GM19455 (cell line): ENCODE data around the gene CISH.

ENCODE experiments used
- ATAC-seq: cut with Tn5 transposase; IDR thresholded peaks from one replicate; pipeline ENCODE4 v1.9.1; 2021; ENCODE audit not compliant: unreplicated experiment

The CISH gene

GRCh38 chr3:50572801-50573371, 38.7 kb downstream of the CISH start:
- no peak for ATAC-seq

DNA sequence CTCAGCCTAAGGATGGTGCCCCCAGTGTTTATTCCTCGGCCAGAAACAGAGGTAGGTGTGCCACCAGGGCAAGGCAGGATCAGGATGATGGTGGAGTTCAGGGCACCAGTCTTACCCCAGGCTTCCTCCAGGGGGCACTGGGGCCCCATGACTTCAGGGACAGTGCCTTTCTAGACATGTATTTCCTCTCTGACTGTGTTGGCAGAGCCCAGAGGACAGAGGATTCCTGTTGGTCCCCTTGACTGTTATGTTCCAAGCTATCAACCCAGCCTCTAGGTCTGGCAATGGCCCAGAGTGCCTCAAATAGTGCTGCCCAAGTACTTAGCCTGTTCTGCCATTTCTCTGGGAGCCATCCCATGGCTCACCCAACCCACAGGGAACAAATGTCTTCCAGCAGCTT, 39.4 kb downstream of the CISH start:
- ATAC-seq, result no peak

GRCh38 chr3:50571486-50571885, 40.1 kb downstream of the CISH start:
- ATAC-seq, result no peak

- ATAC-seq, result no peak
Measured at GRCh38 chr3:50570508-50571279, 40.9 kb downstream of the CISH start.

GRCh38 chr3:50568947-50569749, 42.4 kb downstream of the CISH start, which contains the start of gene HEMK1:
TSS of gene HEMK1 (plus strand) at chr3:50569522. CDS start at chr3:50571105, 1,583 bp downstream.
- peak; percentile 66 for ATAC-seq

DNA sequence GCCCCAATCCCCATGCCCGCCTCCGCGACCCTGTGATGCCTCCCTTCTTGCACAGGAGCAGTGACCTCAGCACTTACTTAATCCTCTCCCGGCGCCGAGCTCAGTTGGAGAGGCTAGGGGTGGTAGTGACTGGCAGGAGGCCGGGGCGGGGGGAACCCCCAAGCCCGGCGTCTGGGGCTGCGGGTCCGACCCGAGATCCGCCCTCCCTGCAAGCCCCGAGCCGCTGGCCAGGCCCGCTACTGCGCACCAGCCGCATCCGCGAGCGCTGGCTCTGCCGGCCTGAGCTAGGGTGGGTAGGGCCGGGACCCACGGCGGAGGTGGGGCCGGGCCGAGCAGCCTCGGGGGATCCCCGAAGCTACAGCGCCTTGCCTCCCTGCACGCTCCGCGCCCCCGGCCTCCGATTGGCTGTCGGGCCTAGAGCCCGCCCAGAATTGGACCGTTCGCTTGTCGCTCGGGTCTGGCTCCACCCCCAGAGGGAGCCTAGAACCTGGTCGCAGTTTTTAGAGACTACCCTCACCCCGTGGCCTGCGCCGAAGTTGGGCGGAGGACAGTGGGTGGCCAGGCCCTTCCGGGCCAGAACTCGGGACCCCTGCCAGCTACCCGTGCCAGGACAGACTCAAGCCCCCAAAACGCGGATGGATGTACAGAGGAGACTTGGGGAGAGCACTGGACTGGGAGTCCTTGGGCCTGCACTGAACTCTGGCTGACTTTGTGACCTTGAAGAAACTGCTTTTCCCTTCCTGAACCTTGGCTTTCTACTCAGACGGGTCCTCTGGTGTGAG, 44.0 kb downstream of the CISH start, which contains the start of gene C3orf18:
C3orf18 (minus strand) TSS at position 362 of the 782 bp plus-strand sequence. CDS start 2,048 bp downstream, outside the sequence.
- peak; percentile 84 for ATAC-seq

DNA sequence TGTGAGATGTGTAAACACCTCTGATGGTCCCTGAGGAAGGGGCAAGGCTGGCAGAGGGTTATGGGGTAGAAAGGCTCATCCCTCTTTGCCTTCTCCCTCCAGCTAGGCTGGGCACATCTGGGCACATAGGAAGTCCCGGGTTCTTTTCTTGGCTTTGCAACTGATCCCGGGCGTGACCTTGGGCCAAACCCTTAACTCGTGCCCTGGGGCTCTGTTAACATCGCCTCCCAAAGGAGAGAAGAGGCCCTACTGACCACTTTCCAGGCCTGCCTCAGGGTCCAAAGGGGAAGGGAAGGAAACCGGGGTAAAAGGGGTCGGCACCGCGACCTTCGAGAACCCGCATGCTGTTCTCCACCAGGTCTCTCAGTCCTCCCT, 44.6 kb downstream of the CISH start:
- ATAC-seq, result no peak

- no peak for ATAC-seq
Measured at GRCh38 chr3:50564321-50564720, 47.3 kb downstream of the CISH start.

- no peak for ATAC-seq
Measured at GRCh38 chr3:50563867-50564266, 47.7 kb downstream of the CISH start.

GRCh38 chr3:50562861-50563260, 48.7 kb downstream of the CISH start:
- ATAC-seq, result no peak

DNA sequence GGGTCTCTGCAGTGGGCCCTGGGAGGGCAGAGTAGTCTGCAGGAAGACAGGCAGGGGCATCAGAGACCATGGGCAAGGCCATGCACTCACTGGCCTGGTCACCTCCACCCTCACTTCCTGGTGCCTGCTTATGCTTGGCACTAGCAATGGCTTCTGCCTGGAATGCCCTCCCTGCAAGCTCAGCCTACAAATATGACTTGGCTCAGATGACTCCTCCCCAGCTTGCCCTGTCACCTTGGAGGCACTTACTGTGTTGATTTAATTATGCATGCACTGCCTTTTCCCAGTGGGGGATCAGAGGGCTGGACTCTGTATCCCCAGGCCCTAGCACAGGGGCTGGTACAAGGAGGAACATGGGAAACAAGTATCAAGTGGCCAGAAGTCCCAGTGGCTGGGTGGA, 51.9 kb downstream of the CISH start:
- no peak for ATAC-seq

GRCh38 chr3:50557915-50558314, 53.7 kb downstream of the CISH start:
- ATAC-seq, result no peak

- no peak for ATAC-seq
Measured at GRCh38 chr3:50557106-50557505, 54.5 kb downstream of the CISH start.
